GM23338 (cell line): ENCODE results near the gene PRRC2A. TPM values are rescaled to one million over a fixed set of nuclear protein-coding genes. Genes with fewer than 3 reads are reported as not detected.

Experiments used
- ATAC-seq: fragments of 200-7000 bp; cut with Tn5 transposase; 3 replicates; pipeline ENCODE4 v1.9.1; 2020
- DNase-seq: peaks from one replicate; pipeline ENCODE4 v3.0.0-alpha.2; 2015; ENCODE audit warnings: low spot score
- H2AFZ ChIP-seq: fragments of 200-600 bp; sonication (generic); 2 replicates; pipeline ENCODE4 v1.8.0; 2016; ENCODE audit warnings: antibody characterized with exemption, mild to moderate bottlenecking, moderate library complexity
- H3F3A ChIP-seq: fragments of 200-600 bp; sonication (generic); replicated peaks from 2 replicates; pipeline ENCODE4 v1.8.0; 2017; ENCODE audit warnings: antibody characterized with exemption, mixed run types, low read depth
- H3K27ac ChIP-seq: fragments of 200-600 bp; sonication (generic); 2 replicates; pipeline ENCODE4 v1.6.1; 2016; ENCODE audit warnings: low read depth
- H3K27me3 ChIP-seq: fragments of 200-600 bp; sonication (generic); 2 replicates; pipeline ENCODE4 v1.8.0; 2016; ENCODE audit warnings: mild to moderate bottlenecking, mixed run types, moderate library complexity; ENCODE audit not compliant: insufficient read depth
- H3K36me3 ChIP-seq: fragments of 200-600 bp; sonication (generic); 2 replicates; pipeline ENCODE4 v1.8.0; 2016; ENCODE audit warnings: mild to moderate bottlenecking; ENCODE audit not compliant: insufficient read depth
- H3K4me1 ChIP-seq: fragments of 200-600 bp; sonication (generic); 2 replicates; pipeline ENCODE4 v1.8.0; 2016; ENCODE audit warnings: mild to moderate bottlenecking, moderate library complexity; ENCODE audit not compliant: insufficient read depth
- H3K4me2 ChIP-seq: fragments of 200-600 bp; sonication (generic); 2 replicates; pipeline ENCODE4 v1.7.1; 2017; ENCODE audit warnings: mixed run types
- H3K4me3 ChIP-seq: fragments of 200-600 bp; sonication (generic); 2 replicates; pipeline ENCODE4 v1.6.1; 2016; ENCODE audit warnings: mixed run types
- H3K79me2 ChIP-seq: fragments of 200-600 bp; sonication (generic); replicated peaks from 2 replicates; pipeline ENCODE4 v1.8.0; 2017; ENCODE audit warnings: mild to moderate bottlenecking; ENCODE audit not compliant: insufficient read depth
- H3K9me2 ChIP-seq: fragments of 200-600 bp; sonication (generic); 2 replicates; pipeline ENCODE4 v1.8.0; 2017; ENCODE audit not compliant: insufficient read depth
- H4K20me1 ChIP-seq: fragments of 200-600 bp; sonication (generic); replicated peaks from 2 replicates; pipeline ENCODE4 v1.8.0; 2017; ENCODE audit warnings: mild to moderate bottlenecking; ENCODE audit not compliant: insufficient read depth
- H3K27ac Mint-ChIP-seq: 2 replicates; pipeline ENCODE4 v1.8.0; 2020; ENCODE audit warnings: inconsistent platforms, mild to moderate bottlenecking, moderate library complexity, mixed read lengths
- H3K27me3 Mint-ChIP-seq: 3 replicates; pipeline ENCODE4 v1.8.0; 2022; ENCODE audit warnings: low read depth, mild to moderate bottlenecking, moderate library complexity, mixed read lengths, inconsistent platforms; ENCODE audit not compliant: insufficient read depth, poor library complexity
- H3K36me3 Mint-ChIP-seq: 3 replicates; pipeline ENCODE4 v1.8.0; 2021; ENCODE audit warnings: low read depth, mild to moderate bottlenecking, inconsistent platforms, moderate library complexity, mixed read lengths
- H3K4me1 Mint-ChIP-seq: 3 replicates; pipeline ENCODE4 v1.8.0; 2020; ENCODE audit warnings: mild to moderate bottlenecking, inconsistent platforms, mixed read lengths
- H3K4me3 Mint-ChIP-seq: 3 replicates; pipeline ENCODE4 v1.8.0; 2021; ENCODE audit warnings: moderate library complexity, mild to moderate bottlenecking, inconsistent platforms, mixed read lengths
- H3K9me3 Mint-ChIP-seq: 3 replicates; pipeline ENCODE4 v1.8.0; 2020; ENCODE audit warnings: moderate library complexity, mild to moderate bottlenecking, inconsistent platforms, mixed read lengths
- CREB1 ChIP-seq: fragments of 250-450 bp; sonication (Bioruptor Pico); IDR thresholded peaks from 2 replicates; pipeline ENCODE4 v1.5.0; 2020; ENCODE audit warnings: low read depth, mild to moderate bottlenecking, moderate library complexity
- EZH2 ChIP-seq: fragments of 200-600 bp; sonication (generic); IDR thresholded peaks from one replicate; pipeline ENCODE4 v1.8.0; 2017; ENCODE audit warnings: antibody characterized with exemption, mild to moderate bottlenecking, low read depth; ENCODE audit not compliant: unreplicated experiment
- EZH2phosphoT487 ChIP-seq: fragments of 200-600 bp; sonication (generic); IDR thresholded peaks from one replicate; pipeline ENCODE4 v1.8.1; 2018; ENCODE audit warnings: antibody characterized with exemption; ENCODE audit not compliant: unreplicated experiment
- JUNB ChIP-seq: IDR thresholded peaks from one replicate; pipeline ENCODE4 v1.6.1; 2016; ENCODE audit warnings: antibody characterized with exemption; ENCODE audit not compliant: unreplicated experiment
- NANOG ChIP-seq: IDR thresholded peaks from 2 replicates; pipeline ENCODE4 v1.6.1; 2016; ENCODE audit warnings: antibody characterized with exemption, borderline replicate concordance
- POLR2AphosphoS5 ChIP-seq: IDR thresholded peaks from 2 replicates; pipeline ENCODE4 v1.6.1; 2016; ENCODE audit warnings: antibody characterized with exemption, low read depth
- STAT1 ChIP-seq: IDR thresholded peaks from one replicate; pipeline ENCODE4 v1.6.1; 2016; ENCODE audit warnings: antibody characterized with exemption; ENCODE audit not compliant: unreplicated experiment
- ZNF114 ChIP-seq: fragments of 250-450 bp; sonication (Bioruptor Pico); IDR thresholded peaks from 2 replicates; pipeline ENCODE4 v1.5.0; 2020; ENCODE audit warnings: mild to moderate bottlenecking, moderate library complexity
- ZNF331 ChIP-seq: fragments of 250-450 bp; sonication (Bioruptor Pico); IDR thresholded peaks from 2 replicates; pipeline ENCODE4 v1.5.0; 2020; ENCODE audit warnings: low read depth, mild to moderate bottlenecking, moderate library complexity
- polyA plus RNA-seq: library from polyadenylated mRNA; unstranded; fragments of >200 nt; fragmentation: Nextera tagmentation; extraction: Ambion mirVana; gene quantifications from 2 replicates; pipeline ENCODE4 v1.2.1, GENCODE V29; 2016
- total RNA-seq: library from RNA; depleted of rRNA; stranded (reverse); fragments of >200 nt; shearing (Covaris generic); gene quantifications from 2 replicates; pipeline ENCODE4 v1.2.3, GENCODE V29; 2014
- TF ChIP-seq, protein P1 (sequence below), 2 experiments: fragments of 200-600 bp in 1 of 2; sonication (generic) in 1 of 2; conservative IDR thresholded peaks; 2 replicates each; pipeline versions ENCODE4 v1.5.1 to v1.6.1; 2016 to 2017; ENCODE audit warnings: antibody characterized with exemption in 2 of 2, low read depth in 2 of 2, mild to moderate bottlenecking in 2 of 2, moderate library complexity in 1 of 2
- TF ChIP-seq, protein P2 (sequence below): fragments of 250-450 bp; sonication (Bioruptor Pico); IDR thresholded peaks from 2 replicates; pipeline ENCODE4 v1.5.0; 2020; ENCODE audit warnings: mild to moderate bottlenecking, moderate library complexity

The PRRC2A gene
- total and polyA plus RNA-seq, 2 experiments from 2014 or later, result 213 to 273 TPM

- Histone ChIP-seq H3K27me3 (no peaks in the 10 kb centered on the region), H3K36me3 (peaks cover 80% of the 10 kb centered on the region), H3K9me2 (no peaks in the 10 kb centered on the region), H3F3A (peaks cover 58% of the 10 kb centered on the region), H3K4me2 (no peak overlapping the region), H3K79me2 (peaks cover 49% of the 10 kb centered on the region), H3K27ac (no peak overlapping the region), H3K4me3 (no peak overlapping the region), H2AFZ (no peak overlapping the region), H3K4me1 (no peaks in the 10 kb centered on the region), H4K20me1 (peaks cover 50% of the 10 kb centered on the region)
- ATAC-seq, result no peak
- no peak for DNase-seq
- Mint-ChIP-seq H3K27ac (no peak overlapping the region), H3K4me3 (no peak overlapping the region), H3K4me1 (no peaks in the 10 kb centered on the region), H3K27me3 (peaks cover 13% of the 10 kb centered on the region), H3K36me3 (peaks cover 99% of the 10 kb centered on the region), H3K9me3 (no peaks in the 10 kb centered on the region; the same call in 2 of the 3 replicates)
- no peak for TF ChIP-seq JUNB
- TF ChIP-seq CREB1, result no peak
- no peak for TF ChIP-seq ZNF331
Observed at GRCh38 chr6:31629014-31629413, 8.5 kb downstream of the PRRC2A start.

DNA sequence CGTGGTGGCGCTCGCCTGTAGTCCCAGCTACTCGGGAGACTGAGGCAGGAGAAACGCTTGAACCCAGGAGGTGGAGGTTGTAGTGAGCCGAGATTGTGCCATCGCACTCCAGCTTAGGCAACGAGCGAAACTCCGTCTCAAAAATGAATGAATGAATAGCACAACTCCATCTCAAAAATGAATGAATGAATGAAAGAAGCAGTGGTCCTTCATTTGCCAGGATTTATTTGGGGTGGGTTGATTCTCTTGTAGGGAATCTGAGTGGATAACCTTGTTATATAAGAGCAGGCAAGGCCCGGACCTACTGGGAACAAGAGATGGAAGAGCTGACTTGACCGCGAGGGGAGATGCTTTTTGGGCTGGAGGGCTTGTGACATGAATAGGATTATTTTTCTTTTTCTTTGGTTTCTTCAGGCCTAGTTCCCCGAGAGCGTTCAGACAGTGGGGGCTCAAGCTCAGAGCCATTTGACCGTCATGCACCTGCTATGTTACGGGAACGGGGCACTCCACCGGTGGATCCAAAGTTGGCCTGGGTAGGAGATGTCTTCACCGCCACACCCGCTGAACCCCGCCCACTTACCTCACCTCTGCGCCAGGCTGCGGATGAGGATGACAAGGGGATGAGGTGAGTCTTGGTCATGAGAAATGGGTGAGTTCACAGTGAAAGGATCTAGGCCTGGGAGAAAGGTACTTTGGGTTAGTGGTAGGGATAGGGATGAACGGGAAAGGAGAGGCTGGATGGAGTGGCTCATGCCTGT lies 9.8 kb downstream of the PRRC2A start:
- Histone ChIP-seq H2AFZ (no peak overlapping the region), H3F3A (peaks cover 68% of the 10 kb centered on the region), H3K4me3 (no peak overlapping the region), H4K20me1 (peaks cover 49% of the 10 kb centered on the region), H3K4me1 (no peaks in the 10 kb centered on the region), H3K4me2 (no peak overlapping the region), H3K27me3 (no peaks in the 10 kb centered on the region), H3K36me3 (peaks cover 80% of the 10 kb centered on the region), H3K79me2 (peaks cover 40% of the 10 kb centered on the region), H3K9me2 (no peaks in the 10 kb centered on the region), H3K27ac (no peak overlapping the region)
- ATAC-seq, result no peak
- Mint-ChIP-seq H3K27me3 (peaks cover 11% of the 10 kb centered on the region), H3K4me1 (no peaks in the 10 kb centered on the region), H3K27ac (no peak overlapping the region), H3K36me3 (peaks cover 99% of the 10 kb centered on the region), H3K4me3 (no peak overlapping the region; the same call in 2 of the 3 replicates), H3K9me3 (no peaks in the 10 kb centered on the region; the same call in 2 of the 3 replicates)
- no peak for DNase-seq
- TF ChIP-seq EZH2phosphoT487, result no peak
- no peak for TF ChIP-seq CREB1
- TF ChIP-seq, protein P1, sequence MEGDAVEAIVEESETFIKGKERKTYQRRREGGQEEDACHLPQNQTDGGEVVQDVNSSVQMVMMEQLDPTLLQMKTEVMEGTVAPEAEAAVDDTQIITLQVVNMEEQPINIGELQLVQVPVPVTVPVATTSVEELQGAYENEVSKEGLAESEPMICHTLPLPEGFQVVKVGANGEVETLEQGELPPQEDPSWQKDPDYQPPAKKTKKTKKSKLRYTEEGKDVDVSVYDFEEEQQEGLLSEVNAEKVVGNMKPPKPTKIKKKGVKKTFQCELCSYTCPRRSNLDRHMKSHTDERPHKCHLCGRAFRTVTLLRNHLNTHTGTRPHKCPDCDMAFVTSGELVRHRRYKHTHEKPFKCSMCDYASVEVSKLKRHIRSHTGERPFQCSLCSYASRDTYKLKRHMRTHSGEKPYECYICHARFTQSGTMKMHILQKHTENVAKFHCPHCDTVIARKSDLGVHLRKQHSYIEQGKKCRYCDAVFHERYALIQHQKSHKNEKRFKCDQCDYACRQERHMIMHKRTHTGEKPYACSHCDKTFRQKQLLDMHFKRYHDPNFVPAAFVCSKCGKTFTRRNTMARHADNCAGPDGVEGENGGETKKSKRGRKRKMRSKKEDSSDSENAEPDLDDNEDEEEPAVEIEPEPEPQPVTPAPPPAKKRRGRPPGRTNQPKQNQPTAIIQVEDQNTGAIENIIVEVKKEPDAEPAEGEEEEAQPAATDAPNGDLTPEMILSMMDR (conservative IDR thresholded peaks at IDR 0.05; ENCODE audit: low read depth in 2 of 2), result no peak
- TF ChIP-seq JUNB, result no peak
- TF ChIP-seq EZH2, result no peak
- TF ChIP-seq, protein P2, sequence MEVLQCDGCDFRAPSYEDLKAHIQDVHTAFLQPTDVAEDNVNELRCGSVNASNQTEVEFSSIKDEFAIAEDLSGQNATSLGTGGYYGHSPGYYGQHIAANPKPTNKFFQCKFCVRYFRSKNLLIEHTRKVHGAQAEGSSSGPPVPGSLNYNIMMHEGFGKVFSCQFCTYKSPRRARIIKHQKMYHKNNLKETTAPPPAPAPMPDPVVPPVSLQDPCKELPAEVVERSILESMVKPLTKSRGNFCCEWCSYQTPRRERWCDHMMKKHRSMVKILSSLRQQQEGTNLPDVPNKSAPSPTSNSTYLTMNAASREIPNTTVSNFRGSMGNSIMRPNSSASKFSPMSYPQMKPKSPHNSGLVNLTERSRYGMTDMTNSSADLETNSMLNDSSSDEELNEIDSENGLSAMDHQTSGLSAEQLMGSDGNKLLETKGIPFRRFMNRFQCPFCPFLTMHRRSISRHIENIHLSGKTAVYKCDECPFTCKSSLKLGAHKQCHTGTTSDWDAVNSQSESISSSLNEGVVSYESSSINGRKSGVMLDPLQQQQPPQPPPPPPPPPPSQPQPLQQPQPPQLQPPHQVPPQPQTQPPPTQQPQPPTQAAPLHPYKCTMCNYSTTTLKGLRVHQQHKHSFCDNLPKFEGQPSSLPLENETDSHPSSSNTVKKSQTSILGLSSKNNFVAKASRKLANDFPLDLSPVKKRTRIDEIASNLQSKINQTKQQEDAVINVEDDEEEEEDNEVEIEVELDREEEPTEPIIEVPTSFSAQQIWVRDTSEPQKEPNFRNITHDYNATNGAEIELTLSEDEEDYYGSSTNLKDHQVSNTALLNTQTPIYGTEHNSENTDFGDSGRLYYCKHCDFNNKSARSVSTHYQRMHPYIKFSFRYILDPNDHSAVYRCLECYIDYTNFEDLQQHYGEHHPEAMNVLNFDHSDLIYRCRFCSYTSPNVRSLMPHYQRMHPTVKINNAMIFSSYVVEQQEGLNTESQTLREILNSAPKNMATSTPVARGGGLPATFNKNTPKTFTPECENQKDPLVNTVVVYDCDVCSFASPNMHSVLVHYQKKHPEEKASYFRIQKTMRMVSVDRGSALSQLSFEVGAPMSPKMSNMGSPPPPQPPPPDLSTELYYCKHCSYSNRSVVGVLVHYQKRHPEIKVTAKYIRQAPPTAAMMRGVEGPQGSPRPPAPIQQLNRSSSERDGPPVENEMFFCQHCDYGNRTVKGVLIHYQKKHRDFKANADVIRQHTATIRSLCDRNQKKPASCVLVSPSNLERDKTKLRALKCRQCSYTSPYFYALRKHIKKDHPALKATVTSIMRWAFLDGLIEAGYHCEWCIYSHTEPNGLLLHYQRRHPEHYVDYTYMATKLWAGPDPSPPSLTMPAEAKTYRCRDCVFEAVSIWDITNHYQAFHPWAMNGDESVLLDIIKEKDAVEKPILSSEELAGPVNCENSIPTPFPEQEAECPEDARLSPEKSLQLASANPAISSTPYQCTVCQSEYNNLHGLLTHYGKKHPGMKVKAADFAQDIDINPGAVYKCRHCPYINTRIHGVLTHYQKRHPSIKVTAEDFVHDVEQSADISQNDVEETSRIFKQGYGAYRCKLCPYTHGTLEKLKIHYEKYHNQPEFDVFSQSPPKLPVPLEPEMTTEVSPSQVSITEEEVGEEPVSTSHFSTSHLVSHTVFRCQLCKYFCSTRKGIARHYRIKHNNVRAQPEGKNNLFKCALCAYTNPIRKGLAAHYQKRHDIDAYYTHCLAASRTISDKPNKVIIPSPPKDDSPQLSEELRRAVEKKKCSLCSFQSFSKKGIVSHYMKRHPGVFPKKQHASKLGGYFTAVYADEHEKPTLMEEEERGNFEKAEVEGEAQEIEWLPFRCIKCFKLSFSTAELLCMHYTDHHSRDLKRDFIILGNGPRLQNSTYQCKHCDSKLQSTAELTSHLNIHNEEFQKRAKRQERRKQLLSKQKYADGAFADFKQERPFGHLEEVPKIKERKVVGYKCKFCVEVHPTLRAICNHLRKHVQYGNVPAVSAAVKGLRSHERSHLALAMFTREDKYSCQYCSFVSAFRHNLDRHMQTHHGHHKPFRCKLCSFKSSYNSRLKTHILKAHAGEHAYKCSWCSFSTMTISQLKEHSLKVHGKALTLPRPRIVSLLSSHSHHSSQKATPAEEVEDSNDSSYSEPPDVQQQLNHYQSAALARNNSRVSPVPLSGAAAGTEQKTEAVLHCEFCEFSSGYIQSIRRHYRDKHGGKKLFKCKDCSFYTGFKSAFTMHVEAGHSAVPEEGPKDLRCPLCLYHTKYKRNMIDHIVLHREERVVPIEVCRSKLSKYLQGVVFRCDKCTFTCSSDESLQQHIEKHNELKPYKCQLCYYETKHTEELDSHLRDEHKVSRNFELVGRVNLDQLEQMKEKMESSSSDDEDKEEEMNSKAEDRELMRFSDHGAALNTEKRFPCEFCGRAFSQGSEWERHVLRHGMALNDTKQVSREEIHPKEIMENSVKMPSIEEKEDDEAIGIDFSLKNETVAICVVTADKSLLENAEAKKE (CRISPR knock-in tag), result no peak
- no peak for TF ChIP-seq STAT1
- no peak for TF ChIP-seq ZNF114
- TF ChIP-seq POLR2AphosphoS5, result no peak
- TF ChIP-seq NANOG, result no peak
- no peak for TF ChIP-seq ZNF331
